ENCODE data around the gene CCDC57. TPM values are rescaled to one million over a fixed set of nuclear protein-coding genes. Genes with fewer than 3 reads are reported as not detected.

CCDC57 gene
- total RNA-seq, 1 donor from 2014 or later: 15.0 TPM

- peaks cover 10% of the 10 kb centered on the region for H4K20me1 ChIP-seq (ENCODE audit: low read depth)
- Mint-ChIP-seq H3K9me3 (no peaks in the 10 kb centered on the region), H3K27ac (peak overlapping the region; percentile 21), H3K4me1 (peaks cover 15% of the 10 kb centered on the region), H3K27me3 (ENCODE audit: insufficient read depth, low read depth) (no peaks in the 10 kb centered on the region), H3K4me3 (peak overlapping the region; percentile 59), H3K36me3 (peaks cover 8% of the 10 kb centered on the region)
- H2AFZ ChIP-seq (replicated peaks): no peak overlapping the region
- H3K9ac ChIP-seq: no peak overlapping the region
- no peaks in the 10 kb centered on the region for H3F3A ChIP-seq (ENCODE audit: low read depth)
- H3K79me2 ChIP-seq (ENCODE audit: low read depth): no peaks in the 10 kb centered on the region
- no peak overlapping the region for H3K4me2 ChIP-seq
- DNase-seq (ENCODE audit: low spot score): peak; percentile 89
- TF ChIP-seq EZH2 (IDR thresholded peaks at IDR 0.05) (no peak), CTCF (IDR thresholded peaks at IDR 0.05) (peak; percentile 86)
- no peaks in the 10 kb centered on the region for H3K9me3 ChIP-seq (ENCODE audit: low read depth)
- no peaks in the 10 kb centered on the region for H3K36me3 ChIP-seq
- H3K4me1 ChIP-seq: no peaks in the 10 kb centered on the region
- H3K4me3 ChIP-seq: no peak overlapping the region
- no peaks in the 10 kb centered on the region for H3K27me3 ChIP-seq
- no peak overlapping the region for H3K27ac ChIP-seq
Measured at GRCh38 chr17:82205720-82206508, 6.7 kb downstream of the CCDC57 start.

- Mint-ChIP-seq H3K4me1 (peaks cover 14% of the 10 kb centered on the region), H3K4me3 (peak overlapping the region; percentile 53), H3K27me3 (ENCODE audit: insufficient read depth, low read depth) (no peaks in the 10 kb centered on the region), H3K9me3 (no peaks in the 10 kb centered on the region), H3K36me3 (peaks cover 7% of the 10 kb centered on the region), H3K27ac (no peak overlapping the region)
- Histone ChIP-seq H3K79me2 (ENCODE audit: low read depth) (no peaks in the 10 kb centered on the region), H3K27ac (no peak overlapping the region), H3K9me3 (ENCODE audit: low read depth) (no peaks in the 10 kb centered on the region), H3F3A (ENCODE audit: low read depth) (no peaks in the 10 kb centered on the region), H2AFZ (replicated peaks) (no peak overlapping the region), H3K4me2 (no peak overlapping the region), H3K36me3 (no peaks in the 10 kb centered on the region), H3K4me3 (no peak overlapping the region), H3K9ac (no peak overlapping the region), H4K20me1 (ENCODE audit: low read depth) (peaks cover 10% of the 10 kb centered on the region), H3K27me3 (no peaks in the 10 kb centered on the region), H3K4me1 (no peaks in the 10 kb centered on the region)
- TF ChIP-seq EZH2phosphoT487 (IDR thresholded peaks at IDR 0.05) (no peak), EZH2 (IDR thresholded peaks at IDR 0.05) (no peak), CTCF (IDR thresholded peaks at IDR 0.05) (no peak)
- no peak for DNase-seq (ENCODE audit: low spot score)
Measured at GRCh38 chr17:82204831-82205719, 7.6 kb downstream of the CCDC57 start.

GRCh38 chr17:82203920-82204319 lies 8.7 kb downstream of the CCDC57 start:
- no peaks in the 10 kb centered on the region for H3K9me3 Mint-ChIP-seq
- H3K27me3 Mint-ChIP-seq (ENCODE audit: insufficient read depth, low read depth): no peaks in the 10 kb centered on the region
- H3K4me3 Mint-ChIP-seq: no peak overlapping the region
- H3F3A ChIP-seq (ENCODE audit: low read depth): no peaks in the 10 kb centered on the region
- no peaks in the 10 kb centered on the region for H3K79me2 ChIP-seq (ENCODE audit: low read depth)
- DNase-seq (ENCODE audit: low spot score): no peak
- no peak overlapping the region for H3K4me3 ChIP-seq
- H3K4me2 ChIP-seq: no peak overlapping the region
- H3K27ac Mint-ChIP-seq: no peak overlapping the region
- H3K27me3 ChIP-seq: no peaks in the 10 kb centered on the region
- H3K27ac ChIP-seq: no peak overlapping the region
- no peaks in the 10 kb centered on the region for H3K4me1 ChIP-seq
- no peaks in the 10 kb centered on the region for H3K36me3 ChIP-seq
- H2AFZ ChIP-seq (replicated peaks): no peak overlapping the region
- H3K36me3 Mint-ChIP-seq: peaks cover 8% of the 10 kb centered on the region
- peaks cover 10% of the 10 kb centered on the region for H3K4me1 Mint-ChIP-seq
- no peaks in the 10 kb centered on the region for H3K9me3 ChIP-seq (ENCODE audit: low read depth)
- no peak overlapping the region for H3K9ac ChIP-seq
- H4K20me1 ChIP-seq (ENCODE audit: low read depth): peaks cover 10% of the 10 kb centered on the region
- TF ChIP-seq CTCF (IDR thresholded peaks at IDR 0.05): no peak
- TF ChIP-seq EZH2phosphoT487 (IDR thresholded peaks at IDR 0.05): no peak
- no peak for TF ChIP-seq EZH2 (IDR thresholded peaks at IDR 0.05)
